ENCODE results near the gene CIZ1.
"Not testable (repeated sequence)": the region's sequence is repeated elsewhere in the genome, so short reads cannot be mapped to it uniquely, and the experiment has no call there.

GRCh38 chr9:128129976-128130590 lies 61.3 kb downstream of the CIZ1 start:
- TF ChIP-seq FOXK2 (conservative IDR thresholded peaks at IDR 0.05 in 1 of 2, IDR thresholded peaks at IDR 0.05 in 1 of 2; ENCODE audit: low read depth in 2 of 2); JUND (IDR thresholded peaks at IDR 0.05; ENCODE audit: borderline replicate concordance, low read depth, low read length); JUND (tag; IDR thresholded peaks at IDR 0.05; ENCODE audit: borderline replicate concordance, low read depth, low read length); MLLT1 (IDR thresholded peaks at IDR 0.05); RBBP5 (IDR thresholded peaks at IDR 0.05; ENCODE audit: borderline replicate concordance, insufficient read depth, low read length, poor library complexity, severe bottlenecking); ZNF24 (IDR thresholded peaks at IDR 0.05); ZNF707 (CRISPR knock-in tag; conservative IDR thresholded peaks at IDR 0.05); SMC3 (conservative IDR thresholded peaks at IDR 0.05; ENCODE audit: insufficient read depth, low read depth, low read length); ZNF431 (CRISPR knock-in tag; IDR thresholded peaks at IDR 0.05): not testable (repeated sequence)

Measured in K562 (cell line).